ENCODE data around the gene GBA3. TPM values are rescaled to one million over a fixed set of nuclear protein-coding genes. Genes with fewer than 3 reads are reported as not detected.

Gene GBA3
- total RNA-seq, 4 donors from 2014 or later: not detected

DNA sequence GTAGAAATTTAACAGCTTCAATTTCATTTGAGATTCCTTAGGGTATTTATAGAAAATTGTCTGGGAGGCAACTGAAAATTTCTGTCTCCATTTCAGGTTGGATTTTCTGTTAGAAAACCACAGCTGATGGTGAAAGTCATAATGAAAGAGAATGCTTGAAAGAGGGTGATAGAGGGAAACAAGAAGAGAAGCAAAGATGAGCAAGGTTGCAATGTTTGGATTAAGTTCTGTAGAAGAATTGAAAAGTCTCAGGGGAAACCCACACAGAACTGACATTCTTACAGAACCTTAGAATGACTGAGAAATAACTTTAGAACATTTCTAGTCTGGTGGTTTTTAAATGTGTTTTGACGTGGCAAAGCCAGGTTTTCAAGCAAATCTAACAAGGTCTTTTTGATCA is 14.7 kb downstream of the GBA3 start:
- TF ChIP-seq POLR2A (IDR thresholded peaks at IDR 0.05): no peak
- TF ChIP-seq, protein P1, sequence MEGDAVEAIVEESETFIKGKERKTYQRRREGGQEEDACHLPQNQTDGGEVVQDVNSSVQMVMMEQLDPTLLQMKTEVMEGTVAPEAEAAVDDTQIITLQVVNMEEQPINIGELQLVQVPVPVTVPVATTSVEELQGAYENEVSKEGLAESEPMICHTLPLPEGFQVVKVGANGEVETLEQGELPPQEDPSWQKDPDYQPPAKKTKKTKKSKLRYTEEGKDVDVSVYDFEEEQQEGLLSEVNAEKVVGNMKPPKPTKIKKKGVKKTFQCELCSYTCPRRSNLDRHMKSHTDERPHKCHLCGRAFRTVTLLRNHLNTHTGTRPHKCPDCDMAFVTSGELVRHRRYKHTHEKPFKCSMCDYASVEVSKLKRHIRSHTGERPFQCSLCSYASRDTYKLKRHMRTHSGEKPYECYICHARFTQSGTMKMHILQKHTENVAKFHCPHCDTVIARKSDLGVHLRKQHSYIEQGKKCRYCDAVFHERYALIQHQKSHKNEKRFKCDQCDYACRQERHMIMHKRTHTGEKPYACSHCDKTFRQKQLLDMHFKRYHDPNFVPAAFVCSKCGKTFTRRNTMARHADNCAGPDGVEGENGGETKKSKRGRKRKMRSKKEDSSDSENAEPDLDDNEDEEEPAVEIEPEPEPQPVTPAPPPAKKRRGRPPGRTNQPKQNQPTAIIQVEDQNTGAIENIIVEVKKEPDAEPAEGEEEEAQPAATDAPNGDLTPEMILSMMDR (IDR thresholded peaks at IDR 0.05): no peak
- Histone ChIP-seq H3K9me3 (no peaks in the 10 kb centered on the region), H3K27me3 (no peaks in the 10 kb centered on the region), H3K4me1 (no peaks in the 10 kb centered on the region), H3K27ac (no peak overlapping the region), H3K4me3 (no peak overlapping the region), H3K36me3 (no peaks in the 10 kb centered on the region)
- intact Hi-C loops (cut with DNase I): no loop called here
- WGBS, 2 donors: 74 to 81% methylated on average over 1 of the region's 1 CpG
- no peak for DNase-seq

- DNase-seq: no peak
- no peaks in the 10 kb centered on the region for H3K27me3 ChIP-seq
- H3K36me3 ChIP-seq: no peaks in the 10 kb centered on the region
- WGBS, 2 donors: 66 to 68% methylated on average over 3 of the region's 3 CpGs
- no peaks in the 10 kb centered on the region for H3K9me3 ChIP-seq
- H3K4me1 ChIP-seq: no peaks in the 10 kb centered on the region
- H3K27ac ChIP-seq: no peak overlapping the region
- TF ChIP-seq, protein P1 (IDR thresholded peaks at IDR 0.05): no peak
- no peak for TF ChIP-seq POLR2A (IDR thresholded peaks at IDR 0.05)
- H3K4me3 ChIP-seq: no peak overlapping the region
- intact Hi-C loops (cut with DNase I): no loop called here
Measured at GRCh38 chr4:22708961-22709360, 16.2 kb downstream of the GBA3 start.

- H3K27ac ChIP-seq: no peak overlapping the region
- H3K9me3 ChIP-seq: no peaks in the 10 kb centered on the region
- no peaks in the 10 kb centered on the region for H3K4me1 ChIP-seq
- H3K36me3 ChIP-seq: no peaks in the 10 kb centered on the region
- H3K4me3 ChIP-seq: no peak overlapping the region
- DNase-seq: no peak
- H3K27me3 ChIP-seq: no peaks in the 10 kb centered on the region
- WGBS, 2 donors: 71 to 75% methylated on average over 4 of the region's 4 CpGs
- TF ChIP-seq, protein P1 (IDR thresholded peaks at IDR 0.05): no peak
- no peak for TF ChIP-seq POLR2A (IDR thresholded peaks at IDR 0.05)
- intact Hi-C loops (cut with DNase I): no loop called here
Measured at GRCh38 chr4:22712105-22712504, 19.4 kb downstream of the GBA3 start.

- no peak for DNase-seq
- Histone ChIP-seq H3K4me3 (no peak overlapping the region), H3K27ac (no peak overlapping the region), H3K9me3 (no peaks in the 10 kb centered on the region), H3K27me3 (no peaks in the 10 kb centered on the region), H3K36me3 (no peaks in the 10 kb centered on the region), H3K4me1 (no peaks in the 10 kb centered on the region)
- TF ChIP-seq, protein P1 (IDR thresholded peaks at IDR 0.05): no peak
- no peak for TF ChIP-seq POLR2A (IDR thresholded peaks at IDR 0.05)
- intact Hi-C loops (cut with DNase I): no loop called here
- WGBS, 2 donors: 74 to 88% methylated on average over 6 to 7 of the region's 7 CpGs
Measured at GRCh38 chr4:22712529-22712928, 19.8 kb downstream of the GBA3 start.

DNA sequence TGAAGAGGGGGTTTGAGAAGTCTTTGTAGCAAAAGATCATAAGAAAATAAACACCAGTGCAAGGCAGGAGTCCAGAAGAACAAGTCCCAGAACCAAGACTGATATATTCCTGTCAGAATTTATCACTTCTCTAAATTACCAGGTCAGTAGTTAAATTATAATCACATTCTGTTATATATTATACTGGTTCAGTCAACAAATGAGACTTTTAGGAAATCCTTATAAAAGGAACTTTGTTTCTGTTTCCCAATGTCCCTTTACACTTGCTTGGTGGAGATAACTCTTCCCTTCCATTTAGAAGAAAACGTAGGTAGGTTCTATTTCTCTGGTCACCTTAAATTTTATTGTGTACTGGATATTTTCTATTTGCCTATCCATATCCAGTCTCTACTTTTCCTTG is 21.1 kb downstream of the GBA3 start:
- Histone ChIP-seq H3K27me3 (no peaks in the 10 kb centered on the region), H3K4me3 (no peak overlapping the region), H3K4me1 (no peaks in the 10 kb centered on the region), H3K27ac (no peak overlapping the region), H3K9me3 (no peaks in the 10 kb centered on the region), H3K36me3 (no peaks in the 10 kb centered on the region)
- intact Hi-C loops (cut with DNase I): no loop called here
- no peak for DNase-seq
- 63 to 79% methylated on average over 1 of the region's 1 CpG for WGBS, 2 donors
- no peak for TF ChIP-seq POLR2A (IDR thresholded peaks at IDR 0.05)
- TF ChIP-seq, protein P1 (IDR thresholded peaks at IDR 0.05): no peak

All from esophagus squamous epithelium (tissue), 5 donors.